NOMO-1 treated with DMSO at 0.1 percent for 48 hours (cell line): ENCODE results near the gene CDC7.

Experiments used
- DNase-seq: peaks from one replicate; lab custom pipeline; 2025; ENCODE audit not compliant: unreplicated experiment; lab: John Stamatoyannopoulos, UW

The CDC7 gene

GRCh38 chr1:91572044-91572443, 71.4 kb downstream of the CDC7 start:
- DNase-seq, result peak; percentile 83
